Mucosa of rectum (tissue), 2 donors: ENCODE results near the gene POU2F1.
A peak's percentile ranks its signal among the peaks of the same experiment; 100 is the strongest.

Experiments
- H3K27ac ChIP-seq, 2 donors: one replicate each; pipeline ENCODE4 v1.7.0; 2013; ENCODE audit warnings: inconsistent platforms in 2 of 2, low read depth in 2 of 2, low read length in 2 of 2
- H3K27me3 ChIP-seq, 2 donors: one replicate each; pipeline ENCODE4 v1.7.0; 2013; ENCODE audit warnings: low read length in 2 of 2; ENCODE audit not compliant: control insufficient read depth in 2 of 2, insufficient read depth in 2 of 2
- H3K36me3 ChIP-seq, 2 donors: one replicate each; pipeline ENCODE4 v1.7.0; 2013; ENCODE audit warnings: low read length in 2 of 2; ENCODE audit not compliant: control insufficient read depth in 2 of 2, insufficient read depth in 2 of 2
- H3K4me1 ChIP-seq, 2 donors: one replicate each; pipeline ENCODE4 v1.7.0; 2013; ENCODE audit warnings: low read length in 2 of 2, mild to moderate bottlenecking in 1 of 2; ENCODE audit not compliant: control insufficient read depth in 2 of 2, insufficient read depth in 2 of 2
- H3K4me3 ChIP-seq, 2 donors: one replicate each; pipeline ENCODE4 v1.7.0; 2013; ENCODE audit warnings: low read length in 2 of 2
- H3K9ac ChIP-seq, 2 donors: one replicate each; pipeline ENCODE4 v1.7.0; 2013; ENCODE audit warnings: low read length in 2 of 2, low read depth in 1 of 2, mild to moderate bottlenecking in 1 of 2
- H3K9me3 ChIP-seq, 2 donors: one replicate each; pipeline ENCODE4 v1.7.0; 2013; ENCODE audit warnings: low read length in 2 of 2; ENCODE audit not compliant: control insufficient read depth in 2 of 2
- donor health status: healthy.
- donor health status: Normal muscosa, but diverticular disease.

POU2F1 gene

GRCh38 chr1:167220537-167221125 is at the start of gene POU2F1:
POU2F1 (plus strand) TSS chr1:167220886; CDS start chr1:167220898, 12 bp downstream.
- H3K9me3 ChIP-seq = no peaks in the 10 kb centered on the region
- no peaks in the 10 kb centered on the region for H3K36me3 ChIP-seq
- H3K27ac ChIP-seq = peak within 1 kb of the TSS; percentile 97 to 98
- peak within 1 kb of the TSS; percentile 93 to 94 for H3K4me3 ChIP-seq
- H3K4me1 ChIP-seq = peaks cover 20 to 22% of the 10 kb centered on the region in 2 donors
- H3K27me3 ChIP-seq = no peaks in the 10 kb centered on the region
- H3K9ac ChIP-seq = peak within 1 kb of the TSS; percentile 91 to 92

GRCh38 chr1:167171286-167171929 is 49.3 kb upstream of the POU2F1 start:
- Histone ChIP-seq H3K36me3 (no peaks in the 10 kb centered on the region), H3K9me3 (peaks cover 0 to 4% of the 10 kb centered on the region in 2 donors), H3K4me3 (no peak overlapping the region), H3K4me1 (peaks cover 5 to 6% of the 10 kb centered on the region in 2 donors), H3K27me3 (no peaks in the 10 kb centered on the region), H3K9ac (no peak overlapping the region), H3K27ac (no peak overlapping the region)

- H3K27me3 ChIP-seq = no peaks in the 10 kb centered on the region
- no peaks in the 10 kb centered on the region for H3K9me3 ChIP-seq
- no peaks in the 10 kb centered on the region for H3K4me1 ChIP-seq
- H3K9ac ChIP-seq = no peak overlapping the region
- no peak overlapping the region for H3K4me3 ChIP-seq
- no peak overlapping the region for H3K27ac ChIP-seq
- no peaks in the 10 kb centered on the region for H3K36me3 ChIP-seq
Observed at GRCh38 chr1:167173516-167174184, 47.0 kb upstream of the POU2F1 start.

GRCh38 chr1:167175901-167176300 is 44.8 kb upstream of the POU2F1 start:
- no peak overlapping the region for H3K27ac ChIP-seq
- H3K36me3 ChIP-seq = no peaks in the 10 kb centered on the region
- H3K9ac ChIP-seq = no peak overlapping the region
- H3K9me3 ChIP-seq = no peaks in the 10 kb centered on the region
- no peak overlapping the region for H3K4me3 ChIP-seq
- no peaks in the 10 kb centered on the region for H3K4me1 ChIP-seq
- no peaks in the 10 kb centered on the region for H3K27me3 ChIP-seq

GRCh38 chr1:167178831-167179230 is 41.9 kb upstream of the POU2F1 start:
- Histone ChIP-seq H3K9me3 (no peaks in the 10 kb centered on the region), H3K36me3 (no peaks in the 10 kb centered on the region), H3K27ac (no peak overlapping the region), H3K27me3 (no peaks in the 10 kb centered on the region), H3K4me3 (no peak overlapping the region), H3K9ac (no peak overlapping the region), H3K4me1 (no peaks in the 10 kb centered on the region)

- H3K27me3 ChIP-seq = no peaks in the 10 kb centered on the region
- H3K9me3 ChIP-seq = no peaks in the 10 kb centered on the region
- no peak overlapping the region for H3K4me3 ChIP-seq
- H3K9ac ChIP-seq = no peak overlapping the region
- H3K27ac ChIP-seq = no peak overlapping the region
- no peaks in the 10 kb centered on the region for H3K36me3 ChIP-seq
- no peaks in the 10 kb centered on the region for H3K4me1 ChIP-seq
Observed at GRCh38 chr1:167182571-167183320, 37.9 kb upstream of the POU2F1 start.

GRCh38 chr1:167184081-167184480 is 36.6 kb upstream of the POU2F1 start:
- no peak overlapping the region for H3K9ac ChIP-seq
- H3K9me3 ChIP-seq = no peaks in the 10 kb centered on the region
- no peak overlapping the region for H3K4me3 ChIP-seq
- H3K27me3 ChIP-seq = no peaks in the 10 kb centered on the region
- H3K4me1 ChIP-seq = no peaks in the 10 kb centered on the region
- no peak overlapping the region for H3K27ac ChIP-seq
- no peaks in the 10 kb centered on the region for H3K36me3 ChIP-seq

- no peak overlapping the region for H3K9ac ChIP-seq
- H3K27me3 ChIP-seq = no peaks in the 10 kb centered on the region
- no peaks in the 10 kb centered on the region for H3K4me1 ChIP-seq
- no peaks in the 10 kb centered on the region for H3K9me3 ChIP-seq
- H3K4me3 ChIP-seq = no peak overlapping the region
- H3K27ac ChIP-seq = no peak overlapping the region
- no peaks in the 10 kb centered on the region for H3K36me3 ChIP-seq
Observed at GRCh38 chr1:167185062-167185461, 35.6 kb upstream of the POU2F1 start.

- no peak overlapping the region for H3K4me3 ChIP-seq
- no peaks in the 10 kb centered on the region for H3K36me3 ChIP-seq
- no peak overlapping the region for H3K9ac ChIP-seq
Observed at GRCh38 chr1:167185974-167186657, 34.6 kb upstream of the POU2F1 start.

More at GRCh38 chr1:167185974-167186657, 34.6 kb upstream of the POU2F1 start:
- Histone ChIP-seq H3K9me3 (no peaks in the 10 kb centered on the region), H3K4me1 (no peaks in the 10 kb centered on the region), H3K27me3 (no peaks in the 10 kb centered on the region), H3K27ac (no peak overlapping the region)
